ENCODE results near the gene TSFM. TPM values are rescaled to one million over a fixed set of nuclear protein-coding genes. Genes with fewer than 3 reads are reported as not detected.

The TSFM gene
- total and polyA plus RNA-seq, 2 of the 4 experiments (the other 2 are of a cell fraction) = 11.5 to 14.0 TPM

- peak overlapping the region; percentile 3 for H2AK9ac ChIP-seq (replicated peaks; ENCODE audit: low read depth, low read length, poor library complexity)
- DNase-seq = no peak
- H2BK15ac ChIP-seq (ENCODE audit: low read depth, low read length) = no peak overlapping the region
- H4K20me1 ChIP-seq (ENCODE audit: insufficient read depth, low read length) = no peaks in the 10 kb centered on the region; the same call in 1 of the 2 replicates
- dilution Hi-C loops (cut with HindIII; ENCODE audit: low sequenced_read_pairs, unreplicated experiment) = no loop called here
- H3K27me3 ChIP-seq (ENCODE audit: control insufficient read depth, insufficient read depth, low read length) = no peaks in the 10 kb centered on the region
- H2AFZ ChIP-seq (replicated peaks; ENCODE audit: low read length, poor library complexity) = no peak overlapping the region
- peaks cover 17% of the 10 kb centered on the region for H3K9me1 ChIP-seq (ENCODE audit: insufficient read depth, low read length)
- H4K8ac ChIP-seq (ENCODE audit: low read depth in 2 of 2, low read length in 2 of 2) = no peak overlapping the region
- no peak overlapping the region for H2BK20ac ChIP-seq (ENCODE audit: low read depth, low read length)
- POLR2A ChIA-PET (ENCODE audit: unreplicated experiment) = interaction anchor here (0.5 kb wide), 1 partner anchor 8 kb away, joined by 3 read pairs; no protein-coding TSS in a partner anchor
- H3K79me1 ChIP-seq (ENCODE audit: low read depth in 1 of 2, low read length in 2 of 2) = peaks cover 0 to 6% of the 10 kb centered on the region in 2 experiments; a peak in 1 of 4 replicates
- H3K27ac ChIP-seq (ENCODE audit: insufficient read depth, low read length) = no peak overlapping the region
- no peak overlapping the region for H4K91ac ChIP-seq (ENCODE audit: insufficient read depth, low read depth, low read length)
- no peak overlapping the region for H3K23ac ChIP-seq (ENCODE audit: low read depth, low read length)
- H3K4ac ChIP-seq (ENCODE audit: low read depth, low read length) = no peak overlapping the region
- no peak overlapping the region for H3K4me3 ChIP-seq (ENCODE audit: insufficient read depth, low read depth, low read length)
- no peak overlapping the region for H3K14ac ChIP-seq (replicated peaks; ENCODE audit: low read depth, low read length)
- no peak overlapping the region for H2BK120ac ChIP-seq (ENCODE audit: low read depth, low read length)
- no peak overlapping the region for H3K56ac ChIP-seq (ENCODE audit: extremely low read depth, insufficient read depth, low read length)
- CTCF ChIA-PET = no interaction called here
- in situ Hi-C loops (cut with MboI; ENCODE audit: low sequenced_read_pairs) = no loop called here
- H2BK5ac ChIP-seq (ENCODE audit: low read depth, low read length, poor library complexity, severe bottlenecking) = no peak overlapping the region
- intact Hi-C loops (cut with micrococcal nuclease) = no loop called here
- peaks cover 3% of the 10 kb centered on the region; the same call in 1 of the 2 replicates for H3K4me1 ChIP-seq (ENCODE audit: control insufficient read depth, insufficient read depth, low read length)
- no peak overlapping the region for H3K18ac ChIP-seq (ENCODE audit: low read depth, low read length)
- no peak overlapping the region for H2AK5ac ChIP-seq (ENCODE audit: low read depth, low read length)
- no peak overlapping the region for H3K4me2 ChIP-seq (ENCODE audit: low read depth, low read length)
- H3K9me3 ChIP-seq (ENCODE audit: control insufficient read depth, insufficient read depth, low read length) = no peaks in the 10 kb centered on the region
- 90% methylated on average over 4 of the region's 17 CpGs; no CpG with 5 or more reads in 1 of the 2 experiments for WGBS, 2 experiments (ENCODE audit: extremely low coverage in 2 of 2, insufficient read length in 1 of 2)
- no peak; the same call in 1 of the 2 replicates for ATAC-seq (ENCODE audit: low read depth)
- no peak overlapping the region for H4K5ac ChIP-seq (ENCODE audit: low read depth, low read length)
- no peak for TF ChIP-seq SMC3 (IDR thresholded peaks at IDR 0.05; ENCODE audit: low read depth, low read length)
- TF ChIP-seq CTCF (conservative IDR thresholded peaks at IDR 0.05; ENCODE audit: low read depth, low read length) = no peak
- TF ChIP-seq FOS (IDR thresholded peaks at IDR 0.05; ENCODE audit: low read depth, low read length) = no peak
- TF ChIP-seq POLR2A (IDR thresholded peaks at IDR 0.05; ENCODE audit: low read depth, low read length) = no peak
- TF ChIP-seq RCOR1 (IDR thresholded peaks at IDR 0.05; ENCODE audit: insufficient replicate concordance, low read length) = no peak
- no peak for TF ChIP-seq MAZ (IDR thresholded peaks at IDR 0.05; ENCODE audit: borderline replicate concordance, low read depth, low read length)
- no peak for TF ChIP-seq RAD21 (IDR thresholded peaks at IDR 0.05; ENCODE audit: low read length)
- no peak for TF ChIP-seq USF2 (IDR thresholded peaks at IDR 0.05; ENCODE audit: low read depth, low read length)
- no peak for TF ChIP-seq NFE2L2 (IDR thresholded peaks at IDR 0.05; ENCODE audit: low read depth, low read length)
- TF ChIP-seq MAFK (IDR thresholded peaks at IDR 0.05; ENCODE audit: low read depth, low read length) = no peak
- no peak for TF ChIP-seq MXI1 (IDR thresholded peaks at IDR 0.05; ENCODE audit: borderline replicate concordance, low read depth, low read length)
- TF ChIP-seq ELK1 (IDR thresholded peaks at IDR 0.05; ENCODE audit: borderline replicate concordance, low read depth, low read length) = no peak
- no peak for TF ChIP-seq CEBPB (IDR thresholded peaks at IDR 0.05; ENCODE audit: low read depth, low read length)
- TF ChIP-seq BHLHE40 (IDR thresholded peaks at IDR 0.05; ENCODE audit: low read depth, low read length) = no peak
- H3K9ac ChIP-seq (ENCODE audit: low read depth, low read length) = no peak overlapping the region
- BruUV-seq (replicated peaks) = no TSS peak
- H3K36me3 ChIP-seq (ENCODE audit: control insufficient read depth, insufficient read depth, low read length) = peaks cover 37% of the 10 kb centered on the region
Measured at GRCh38 chr12:57813971-57814772, 31.6 kb downstream of the TSFM start.
